RWPE2 (cell line): ENCODE results near the gene C19orf38.
"Not testable (repeated sequence)": the region's sequence is repeated elsewhere in the genome, so short reads cannot be mapped to it uniquely, and the experiment has no call there.

Experiments
- ATAC-seq: fragments of 200-7000 bp; cut with Tn5 transposase; 3 replicates; pipeline ENCODE4 v1.9.1; 2021; ENCODE audit warnings: low read depth
- DNase-seq: peaks from one replicate; pipeline ENCODE4 v3.0.0-alpha.2; 2020; ENCODE audit warnings: low spot score
- H3K27ac ChIP-seq: fragments of 450-650 bp; 2 replicates; pipeline ENCODE4 v1.5.1; 2017; ENCODE audit warnings: mild to moderate bottlenecking; ENCODE audit not compliant: poor library complexity, severe bottlenecking
- H3K27me3 ChIP-seq: fragments of 250-450 bp; sonication (Bioruptor Pico); 2 replicates; pipeline ENCODE4 v1.5.1; 2021; ENCODE audit warnings: mild to moderate bottlenecking, moderate library complexity; ENCODE audit not compliant: insufficient read depth, poor library complexity, severe bottlenecking
- H3K36me3 ChIP-seq: fragments of 250-450 bp; sonication (Bioruptor Pico); 2 replicates; pipeline ENCODE4 v1.5.1; 2020; ENCODE audit warnings: low read depth, mild to moderate bottlenecking, moderate library complexity
- H3K4me1 ChIP-seq: fragments of 250-450 bp; sonication (Bioruptor Pico); 2 replicates; pipeline ENCODE4 v1.5.1; 2021; ENCODE audit warnings: mild to moderate bottlenecking, moderate library complexity; ENCODE audit not compliant: insufficient read depth, poor library complexity, severe bottlenecking
- H3K4me3 ChIP-seq: fragments of 250-450 bp; sonication (Bioruptor Pico); 2 replicates; pipeline ENCODE4 v1.5.1; 2021; ENCODE audit warnings: mild to moderate bottlenecking, moderate library complexity; ENCODE audit not compliant: severe bottlenecking
- H3K9me3 ChIP-seq: fragments of 250-450 bp; sonication (Bioruptor Pico); 2 replicates; pipeline ENCODE4 v1.5.1; 2021; ENCODE audit warnings: mild to moderate bottlenecking, moderate library complexity; ENCODE audit not compliant: severe bottlenecking
- TF ChIP-seq, protein P1 (sequence below): fragments of 450-650 bp; IDR thresholded peaks from one replicate; pipeline ENCODE4 v1.5.1; 2017; ENCODE audit warnings: mild to moderate bottlenecking, moderate library complexity; ENCODE audit not compliant: poor library complexity, severe bottlenecking

The C19orf38 gene

DNA sequence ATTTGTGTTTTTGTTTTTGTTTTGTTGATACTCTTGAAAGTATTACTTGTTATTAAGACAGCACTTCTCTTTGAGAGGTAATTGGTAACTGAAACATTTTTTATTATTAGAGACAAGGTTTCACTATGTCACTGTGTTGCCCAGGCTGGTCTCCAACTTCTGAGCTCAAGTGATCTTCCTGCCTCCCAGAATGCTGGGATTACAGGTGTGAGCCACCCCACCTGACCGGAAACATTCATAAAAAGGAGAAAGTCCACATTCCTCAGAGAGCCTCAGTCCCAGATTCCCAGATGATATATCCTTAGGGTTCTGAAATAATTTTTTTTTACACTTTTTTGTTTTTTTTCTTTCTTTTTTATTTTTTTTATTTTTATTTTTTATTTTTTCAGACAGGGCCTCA is 25.8 kb downstream of the C19orf38 start:
- Histone ChIP-seq H3K9me3 (no peaks in the 10 kb centered on the region), H3K4me1 (peaks cover 8% of the 10 kb centered on the region), H3K27ac (no peak overlapping the region), H3K36me3 (peaks cover 4% of the 10 kb centered on the region; the same call in 1 of the 2 replicates), H3K4me3 (no peak overlapping the region), H3K27me3 (no peaks in the 10 kb centered on the region)
- TF ChIP-seq, protein P1, sequence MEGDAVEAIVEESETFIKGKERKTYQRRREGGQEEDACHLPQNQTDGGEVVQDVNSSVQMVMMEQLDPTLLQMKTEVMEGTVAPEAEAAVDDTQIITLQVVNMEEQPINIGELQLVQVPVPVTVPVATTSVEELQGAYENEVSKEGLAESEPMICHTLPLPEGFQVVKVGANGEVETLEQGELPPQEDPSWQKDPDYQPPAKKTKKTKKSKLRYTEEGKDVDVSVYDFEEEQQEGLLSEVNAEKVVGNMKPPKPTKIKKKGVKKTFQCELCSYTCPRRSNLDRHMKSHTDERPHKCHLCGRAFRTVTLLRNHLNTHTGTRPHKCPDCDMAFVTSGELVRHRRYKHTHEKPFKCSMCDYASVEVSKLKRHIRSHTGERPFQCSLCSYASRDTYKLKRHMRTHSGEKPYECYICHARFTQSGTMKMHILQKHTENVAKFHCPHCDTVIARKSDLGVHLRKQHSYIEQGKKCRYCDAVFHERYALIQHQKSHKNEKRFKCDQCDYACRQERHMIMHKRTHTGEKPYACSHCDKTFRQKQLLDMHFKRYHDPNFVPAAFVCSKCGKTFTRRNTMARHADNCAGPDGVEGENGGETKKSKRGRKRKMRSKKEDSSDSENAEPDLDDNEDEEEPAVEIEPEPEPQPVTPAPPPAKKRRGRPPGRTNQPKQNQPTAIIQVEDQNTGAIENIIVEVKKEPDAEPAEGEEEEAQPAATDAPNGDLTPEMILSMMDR: no peak
- DNase-seq: no peak
- ATAC-seq: no peak

DNA sequence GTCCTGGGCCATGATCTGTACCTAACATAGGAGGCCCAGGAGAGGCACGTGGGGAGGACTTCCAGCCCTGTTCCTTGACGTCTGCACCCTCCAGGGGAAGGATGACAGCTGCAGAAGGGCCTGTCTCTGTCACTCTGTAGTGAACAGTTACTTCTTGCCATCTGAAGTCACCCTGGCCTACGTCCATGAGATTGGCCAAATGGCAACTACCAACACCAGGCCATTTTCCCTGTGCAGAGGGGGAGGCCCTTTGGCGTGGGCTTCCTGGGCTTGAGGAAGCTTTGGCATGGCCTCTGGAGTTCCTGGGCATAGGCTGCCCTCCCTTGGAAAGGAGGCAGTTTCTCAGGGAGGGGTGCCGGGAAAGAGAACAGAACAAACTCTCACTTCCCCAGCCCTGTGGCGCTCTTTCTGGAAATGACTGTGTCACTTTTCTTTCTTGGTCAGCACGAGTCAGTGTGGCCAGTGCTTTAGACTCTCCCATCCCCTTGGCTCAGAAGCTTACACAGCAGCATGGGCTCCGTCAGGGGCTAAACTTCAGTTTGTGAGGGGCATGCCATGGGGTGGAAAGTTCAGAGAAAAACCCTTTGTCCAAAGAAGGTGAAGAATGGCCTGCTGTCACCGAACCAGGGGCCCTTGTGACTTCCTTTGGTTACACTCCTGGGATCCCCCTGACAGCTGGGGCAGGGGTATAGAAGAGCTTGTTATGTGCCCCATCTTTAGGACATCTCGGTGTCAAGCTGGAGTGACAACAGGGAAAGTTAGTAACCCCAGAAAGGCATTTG is 28.4 kb downstream of the C19orf38 start:
- no peak for ATAC-seq
- H3K4me1 ChIP-seq: peaks cover 10% of the 10 kb centered on the region

DNA sequence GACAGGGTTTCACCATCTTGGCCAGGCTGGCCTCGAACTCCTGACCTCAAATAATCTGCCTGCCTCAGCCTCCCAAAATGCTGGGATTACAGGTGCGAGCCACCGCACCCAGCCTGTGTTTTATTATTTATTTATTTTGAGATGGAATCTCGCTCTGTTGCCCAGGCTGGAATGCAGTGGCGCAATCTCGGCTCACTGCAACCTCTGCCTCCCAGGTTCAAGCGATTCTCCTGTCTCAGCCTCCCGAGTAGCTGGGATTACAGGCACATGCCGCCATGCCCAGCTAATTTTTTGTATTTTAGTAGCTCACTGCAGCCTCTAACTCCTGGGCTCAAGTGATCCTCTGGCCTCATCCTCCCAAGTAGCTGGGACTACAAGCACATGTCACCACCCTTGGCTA is 29.4 kb downstream of the C19orf38 start:
- not testable (repeated sequence) for ATAC-seq, H3K4me3 ChIP-seq, H3K9me3 ChIP-seq, H3K4me1 ChIP-seq, H3K36me3 ChIP-seq, H3K27me3 ChIP-seq, DNase-seq
- peak overlapping the region; percentile 0 for H3K27ac ChIP-seq

More for the DNA sequence above, 28.4 kb downstream of the C19orf38 start:
- no peak for DNase-seq
- TF ChIP-seq, protein P1: no peak
- no peak overlapping the region for H3K27ac ChIP-seq
- no peak overlapping the region for H3K4me3 ChIP-seq
- peaks cover 4% of the 10 kb centered on the region; the same call in 1 of the 2 replicates for H3K36me3 ChIP-seq
- no peaks in the 10 kb centered on the region for H3K9me3 ChIP-seq
- no peaks in the 10 kb centered on the region for H3K27me3 ChIP-seq

- DNase-seq: no peak
- no peak for ATAC-seq
- TF ChIP-seq, protein P1: no peak
- Histone ChIP-seq H3K27me3 (no peaks in the 10 kb centered on the region), H3K4me1 (peaks cover 6% of the 10 kb centered on the region), H3K36me3 (peaks cover 4% of the 10 kb centered on the region; the same call in 1 of the 2 replicates), H3K4me3 (no peak overlapping the region), H3K27ac (peak overlapping the region; percentile 0), H3K9me3 (no peaks in the 10 kb centered on the region)
Observed at GRCh38 chr19:10878253-10878652, 30.0 kb downstream of the C19orf38 start.

- TF ChIP-seq, protein P1: no peak
- Histone ChIP-seq H3K36me3 (no peaks in the 10 kb centered on the region), H3K4me3 (no peak overlapping the region), H3K27ac (no peak overlapping the region), H3K27me3 (no peaks in the 10 kb centered on the region), H3K4me1 (peaks cover 6% of the 10 kb centered on the region), H3K9me3 (no peaks in the 10 kb centered on the region)
- no peak for ATAC-seq
- DNase-seq: no peak
Observed at GRCh38 chr19:10881403-10882107, 33.3 kb downstream of the C19orf38 start.
